ENCODE measurements around the gene DMBT1.
"Not testable (repeated sequence)": the region's sequence is repeated elsewhere in the genome, so short reads cannot be mapped to it uniquely, and the experiment has no call there.

DMBT1 gene

GRCh38 chr10:122588381-122588780 is 27.8 kb downstream of the DMBT1 start:
- FAIRE-seq = no peak

- no peak for FAIRE-seq
These were observed 29.6 kb downstream of the DMBT1 start for GRCh38 chr10:122590153-122590552.

- no peak for FAIRE-seq
These were observed 31.2 kb downstream of the DMBT1 start for GRCh38 chr10:122591736-122592135.

GRCh38 chr10:122592161-122592560 is 31.6 kb downstream of the DMBT1 start:
- FAIRE-seq = no peak

GRCh38 chr10:122617476-122618270 is 57.1 kb downstream of the DMBT1 start:
- FAIRE-seq = no peak

- FAIRE-seq = no peak
These were observed 58.1 kb downstream of the DMBT1 start for GRCh38 chr10:122618461-122619165.

- not testable (repeated sequence) for FAIRE-seq
These were observed 60.4 kb downstream of the DMBT1 start for GRCh38 chr10:122620961-122621360.

GRCh38 chr10:122624546-122624945 is 64.0 kb downstream of the DMBT1 start:
- FAIRE-seq = no peak

- no peak for FAIRE-seq
These were observed 70.0 kb downstream of the DMBT1 start for GRCh38 chr10:122630526-122630925.

GRCh38 chr10:122632031-122632430 is 71.5 kb downstream of the DMBT1 start:
- FAIRE-seq = no peak

GRCh38 chr10:122632576-122632975 is 72.0 kb downstream of the DMBT1 start:
- no peak for FAIRE-seq

GRCh38 chr10:122636953-122637352 is 76.4 kb downstream of the DMBT1 start:
- no peak for FAIRE-seq

- no peak for FAIRE-seq
These were observed 76.8 kb downstream of the DMBT1 start for GRCh38 chr10:122637376-122637775.

- FAIRE-seq = no peak
These were observed 77.6 kb downstream of the DMBT1 start for GRCh38 chr10:122638106-122638505.

GRCh38 chr10:122639801-122640200 is 79.2 kb downstream of the DMBT1 start:
- FAIRE-seq = no peak

- no peak for FAIRE-seq
These were observed 80.4 kb downstream of the DMBT1 start for GRCh38 chr10:122640921-122641320.

GRCh38 chr10:122642726-122643605 is 82.4 kb downstream of the DMBT1 start:
- FAIRE-seq = no peak

GRCh38 chr10:122643931-122644534 is 83.5 kb downstream of the DMBT1 start:
- FAIRE-seq = no peak

- no peak for FAIRE-seq
These were observed 86.2 kb downstream of the DMBT1 start for GRCh38 chr10:122646511-122647382.

- no peak for FAIRE-seq
These were observed 86.9 kb downstream of the DMBT1 start for GRCh38 chr10:122647383-122647968.

Data from islet of Langerhans (tissue), 1 donor.